Pancreas (tissue), 10 donors: ENCODE measurements around the gene SOCS2. TPM values are rescaled to one million over a fixed set of nuclear protein-coding genes. Genes with fewer than 3 reads are reported as not detected.

Source experiments
- ATAC-seq, 4 donors: fragments of 200-7000 bp; cut with Tn5 transposase; one replicate each; pipeline versions ENCODE4 v1.8.0 to v1.9.1; 2020; ENCODE audit warnings: mild to moderate bottlenecking in 4 of 4, moderate library complexity in 4 of 4
- DNase-seq, 6 donors: peaks; one replicate each; pipeline ENCODE4 v3.0.0-alpha.2; 2020
- FAIRE-seq: peaks from 2 replicates; lab custom pipeline; 2012; peaks lifted over from hg19 to GRCh38; lab: Jason Lieb, UNC
- H3K27ac ChIP-seq, 4 donors: fragments of 200-600 bp; sonication (generic); 1 replicate in 3 of 4; 2 replicates in 1 of 4; pipeline versions ENCODE4 v1.5.0 to v1.8.0; 2020
- H3K27me3 ChIP-seq, 4 donors: fragments of 200-600 bp; one replicate each; pipeline ENCODE4 v1.8.0; 2021
- H3K36me3 ChIP-seq, 3 donors: fragments of 200-600 bp; sonication (generic) in 1 of 3; one replicate each; pipeline versions ENCODE4 v1.5.0 to v1.8.0; 2020 to 2021
- H3K4me1 ChIP-seq, 3 donors: fragments of 200-600 bp; one replicate each; pipeline ENCODE4 v1.8.0; 2021
- H3K4me3 ChIP-seq, 4 donors: fragments of 200-600 bp; sonication (generic) in 2 of 4; one replicate each; pipeline versions ENCODE4 v1.5.0 to v1.8.0; 2020 to 2021
- H3K9me3 ChIP-seq, 4 donors: fragments of 200-600 bp; one replicate each; pipeline ENCODE4 v1.8.0; 2021
- WGBS, 2 donors: extraction: QIAGEN DNeasy Blood & Tissue Kit; methylation state at CpG; one replicate each; pipeline ENCODE4 v1.1.7; 2013; 5-methylcytosine and 5-hydroxymethylcytosine counted together
- intact Hi-C, 3 donors: fragments of 100-400 bp; cut with DNase I; formaldehyde crosslinking; loops; one replicate each; pipeline versions ENCODE4 v1.11.1 to v1.14.2; 2022
- polyA plus RNA-seq, 2 donors: library from polyadenylated mRNA; stranded (reverse); fragments of 200-250 nt; gene quantifications; one replicate each; pipeline ENCODE4 v1.2.3, GENCODE V29; 2013
- total RNA-seq, 6 donors: library from RNA; stranded (reverse); fragmentation: NEBNext Ultra II Directional in 4 of 6; extraction: Animal tissue kit (Norgen Biotek cat#: 25700) in 4 of 6; gene quantifications; one replicate each; pipeline versions ENCODE4 v1.2.1 to v1.2.4, GENCODE V29; 2021 to 2023
- TF ChIP-seq, protein P1 (sequence below), 4 donors: fragments of 200-600 bp; sonication (generic) in 3 of 4; IDR thresholded peaks; one replicate each; pipeline versions ENCODE4 v1.5.0 to v1.8.0; 2021; ENCODE audit warnings: antibody characterized with exemption in 4 of 4
- donor health status: healthy with polysubstance abuse.
- donor health status: DM: no; HTN: no; CAD: no; lungs with moderate emphysema.
- donor health status: DM: no; HTN: no; CAD: no.
- donor health status: control.
- donor health status: control.
- donor health status: Bipolar disorder and iron deficiency.
- donor health status: DM: yes; HTN: yes; CAD: no.
- donor health status: DM: no; HTN: no; CAD: no.
- donor health status: DM: no; HTN: no; CAD: no.
- donor health status: DM: yes; HTN: yes; CAD: no.

SOCS2 gene
- total and polyA plus RNA-seq, 8 donors: 3.2 to 14.8 (median 5.6) TPM

DNA sequence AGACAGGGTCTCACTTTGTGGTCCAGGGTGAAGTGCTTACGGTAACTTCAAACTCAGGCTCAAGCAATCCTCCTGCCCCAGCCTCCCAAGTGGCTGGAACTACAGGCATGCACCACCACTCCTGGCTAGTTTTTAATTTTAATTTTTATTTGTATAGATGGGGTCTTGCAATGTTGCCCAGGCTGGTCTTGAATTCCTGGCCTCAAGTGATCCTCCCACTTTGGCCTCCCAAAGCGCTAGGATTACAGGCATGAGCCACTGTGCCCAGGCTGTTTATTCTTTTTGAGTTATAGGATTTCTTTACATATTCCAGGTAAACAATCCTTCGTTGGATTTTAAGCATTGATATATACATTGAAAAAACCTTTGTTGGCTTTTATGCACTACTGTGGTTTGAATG is 26.7 kb downstream of the SOCS2 start:
- ATAC-seq (no peak), DNase-seq (no peak), FAIRE-seq (no peak)
- WGBS, 2 donors: 86 to 89% methylated on average over 3 of the region's 3 CpGs
- Histone ChIP-seq H3K27me3 (no peaks in the 10 kb centered on the region), H3K36me3 (no peaks in the 10 kb centered on the region), H3K27ac (no peak overlapping the region), H3K4me3 (no peak overlapping the region), H3K9me3 (no peaks in the 10 kb centered on the region), H3K4me1 (no peaks in the 10 kb centered on the region)
- intact Hi-C loops: no loop called here
- TF ChIP-seq, protein P1, sequence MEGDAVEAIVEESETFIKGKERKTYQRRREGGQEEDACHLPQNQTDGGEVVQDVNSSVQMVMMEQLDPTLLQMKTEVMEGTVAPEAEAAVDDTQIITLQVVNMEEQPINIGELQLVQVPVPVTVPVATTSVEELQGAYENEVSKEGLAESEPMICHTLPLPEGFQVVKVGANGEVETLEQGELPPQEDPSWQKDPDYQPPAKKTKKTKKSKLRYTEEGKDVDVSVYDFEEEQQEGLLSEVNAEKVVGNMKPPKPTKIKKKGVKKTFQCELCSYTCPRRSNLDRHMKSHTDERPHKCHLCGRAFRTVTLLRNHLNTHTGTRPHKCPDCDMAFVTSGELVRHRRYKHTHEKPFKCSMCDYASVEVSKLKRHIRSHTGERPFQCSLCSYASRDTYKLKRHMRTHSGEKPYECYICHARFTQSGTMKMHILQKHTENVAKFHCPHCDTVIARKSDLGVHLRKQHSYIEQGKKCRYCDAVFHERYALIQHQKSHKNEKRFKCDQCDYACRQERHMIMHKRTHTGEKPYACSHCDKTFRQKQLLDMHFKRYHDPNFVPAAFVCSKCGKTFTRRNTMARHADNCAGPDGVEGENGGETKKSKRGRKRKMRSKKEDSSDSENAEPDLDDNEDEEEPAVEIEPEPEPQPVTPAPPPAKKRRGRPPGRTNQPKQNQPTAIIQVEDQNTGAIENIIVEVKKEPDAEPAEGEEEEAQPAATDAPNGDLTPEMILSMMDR (IDR thresholded peaks at IDR 0.05): no peak

DNA sequence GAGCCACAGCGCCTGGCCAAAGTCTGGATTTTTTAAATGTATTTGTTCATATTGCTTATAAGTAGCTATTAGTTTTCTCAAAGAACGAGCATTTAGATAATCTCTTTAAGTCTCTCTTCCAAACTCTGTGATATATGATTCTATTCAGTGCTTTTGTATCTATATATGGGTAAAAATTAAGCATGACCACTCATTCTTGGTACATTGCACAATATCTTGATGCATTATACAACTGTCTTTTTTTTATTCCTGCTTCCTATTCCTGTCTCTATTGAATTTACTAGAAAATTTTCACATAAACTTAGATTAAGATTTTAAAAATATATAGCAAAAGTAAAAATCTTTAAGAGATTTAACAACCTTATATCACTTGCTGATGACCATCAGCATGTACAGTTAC is 29.1 kb downstream of the SOCS2 start:
- intact Hi-C loops: no loop called here
- Histone ChIP-seq H3K9me3 (no peaks in the 10 kb centered on the region), H3K4me3 (no peak overlapping the region), H3K4me1 (no peaks in the 10 kb centered on the region), H3K36me3 (no peaks in the 10 kb centered on the region), H3K27ac (no peak overlapping the region), H3K27me3 (no peaks in the 10 kb centered on the region)
- no peak for ATAC-seq
- WGBS, 2 donors: 68 to 71% methylated on average over 2 of the region's 2 CpGs
- TF ChIP-seq, protein P1 (IDR thresholded peaks at IDR 0.05): no peak
- FAIRE-seq: no peak
- DNase-seq: no peak

DNA sequence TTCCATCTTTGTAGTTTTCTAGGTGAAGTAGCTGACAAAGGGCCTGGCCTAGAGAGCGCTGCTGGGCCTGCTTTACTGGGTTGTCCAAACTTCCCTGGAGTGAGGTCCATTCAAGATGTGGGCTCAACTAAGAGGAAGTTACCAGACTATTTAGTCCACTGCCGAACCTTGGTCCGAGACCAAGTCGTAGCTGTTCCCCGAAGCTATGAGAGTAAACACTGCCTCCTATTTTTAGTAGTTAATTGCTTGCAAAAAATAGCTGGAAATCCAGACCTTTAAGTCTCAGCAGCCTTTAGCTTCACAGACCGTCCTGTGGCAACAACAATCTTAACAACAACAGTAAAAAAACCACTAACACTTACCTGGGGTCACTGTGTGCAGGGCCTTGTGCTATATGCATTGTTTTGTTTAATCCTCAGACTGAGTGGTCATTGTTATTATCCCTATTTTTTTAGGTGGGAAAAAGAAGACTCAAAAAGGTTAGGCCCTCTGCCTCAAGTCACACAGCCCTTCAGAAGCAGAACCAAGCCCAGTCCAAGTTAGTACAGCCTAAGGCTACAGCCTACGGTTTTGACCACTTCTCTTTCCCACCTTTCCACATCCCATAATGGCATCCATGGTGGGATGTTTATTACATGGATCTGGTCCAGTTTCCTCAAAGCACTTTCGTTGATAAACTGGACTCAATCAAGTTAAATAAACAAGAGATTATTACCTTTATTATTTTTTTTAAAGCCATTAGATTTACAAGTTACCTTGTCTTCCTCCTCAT is 30.6 kb downstream of the SOCS2 start:
- TF ChIP-seq, protein P1 (IDR thresholded peaks at IDR 0.05): no peak
- WGBS, 2 donors: 72 to 75% methylated on average over 8 of the region's 8 CpGs
- no peaks in the 10 kb centered on the region for H3K4me1 ChIP-seq
- no peak overlapping the region for H3K27ac ChIP-seq
- ATAC-seq (no peak), FAIRE-seq (no peak), DNase-seq (no peak)
- intact Hi-C loops: no loop called here
- H3K27me3 ChIP-seq: no peaks in the 10 kb centered on the region
- H3K36me3 ChIP-seq: no peaks in the 10 kb centered on the region
- no peak overlapping the region for H3K4me3 ChIP-seq
- H3K9me3 ChIP-seq: no peaks in the 10 kb centered on the region

DNA sequence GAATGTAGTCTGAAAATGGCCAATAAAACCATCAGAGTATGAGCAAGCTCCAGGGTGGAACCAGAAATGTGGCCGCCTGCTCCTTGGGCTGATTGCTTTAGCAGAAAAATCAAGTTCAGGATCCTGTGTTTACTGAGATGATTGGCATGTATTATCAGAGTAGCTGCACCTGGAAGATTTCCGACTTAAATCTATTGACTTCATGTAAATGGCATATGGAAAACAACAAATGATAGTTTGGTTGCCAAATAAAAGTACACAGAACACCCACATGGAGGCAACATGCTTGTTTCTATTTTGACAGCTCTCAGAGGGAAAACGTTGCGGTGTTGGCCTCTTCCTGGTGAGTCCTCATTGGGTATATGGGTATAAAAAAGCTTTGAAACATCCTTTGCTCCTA is 31.3 kb downstream of the SOCS2 start:
- H3K27ac ChIP-seq: no peak overlapping the region
- TF ChIP-seq, protein P1 (IDR thresholded peaks at IDR 0.05): no peak
- H3K4me1 ChIP-seq: no peaks in the 10 kb centered on the region
- H3K4me3 ChIP-seq: no peak overlapping the region
- H3K36me3 ChIP-seq: no peaks in the 10 kb centered on the region
- H3K27me3 ChIP-seq: no peaks in the 10 kb centered on the region
- no peaks in the 10 kb centered on the region for H3K9me3 ChIP-seq
- DNase-seq: no peak
- intact Hi-C loops: no loop called here
- WGBS, 2 donors: 44 to 49% methylated on average over 4 of the region's 4 CpGs
- ATAC-seq: no peak
- no peak for FAIRE-seq

DNA sequence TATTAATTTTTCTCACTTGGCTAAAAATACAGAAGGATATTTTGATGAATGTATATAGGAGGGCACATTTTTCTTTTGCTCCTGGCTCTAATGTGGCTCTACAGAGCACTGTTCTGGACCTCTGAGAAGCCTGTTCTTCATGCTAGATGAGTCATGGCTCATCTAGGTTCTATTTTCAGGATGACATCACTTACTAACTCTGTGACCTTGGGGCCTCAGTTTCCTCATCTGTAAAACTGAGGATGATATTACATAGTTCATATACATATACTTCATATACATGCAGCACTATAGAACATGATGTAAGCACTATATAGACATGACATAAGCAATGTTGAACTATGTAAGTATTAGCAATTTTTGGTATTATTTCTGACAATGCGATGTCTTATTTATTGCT is 35.8 kb downstream of the SOCS2 start:
- Histone ChIP-seq H3K9me3 (no peaks in the 10 kb centered on the region), H3K36me3 (no peaks in the 10 kb centered on the region), H3K4me1 (no peaks in the 10 kb centered on the region), H3K4me3 (no peak overlapping the region), H3K27ac (no peak overlapping the region), H3K27me3 (no peaks in the 10 kb centered on the region)
- WGBS, 2 donors: 94 to 97% methylated on average over 1 of the region's 1 CpG
- FAIRE-seq: no peak
- intact Hi-C loops: no loop called here
- no peak for ATAC-seq
- DNase-seq: no peak
- TF ChIP-seq, protein P1 (IDR thresholded peaks at IDR 0.05): no peak
